GM12878 (cell line): ENCODE measurements around the gene SHISA6. TPM values are rescaled to one million over a fixed set of nuclear protein-coding genes. Genes with fewer than 3 reads are reported as not detected.

ENCODE experiments used
- ATAC-seq: fragments of 200-7000 bp; cut with Tn5 transposase; 3 replicates; pipeline ENCODE4 v1.9.1; 2020; ENCODE audit warnings: mild to moderate bottlenecking, moderate library complexity
- BruUV-seq: library from RNA; stranded (reverse); fragments of 400-500 nt; replicated peaks from 2 replicates; lab custom pipeline; 2021; lab: Mats Ljungman, UMichigan
- CTCF ChIA-PET: fragments of 300-600 bp; sonication (Branson Sonifier 250); formaldehyde crosslinking; extraction: SDS; loops from one replicate; lab custom pipeline; 2021; ENCODE audit warnings: inconsistent platforms; lab: Yijun Ruan, JAX
- POLR2A ChIA-PET: fragments of 350-600 bp; formaldehyde crosslinking; extraction: SDS; loops from one replicate; lab custom pipeline; 2021; ENCODE audit warnings: inconsistent platforms; lab: Charles Lee
- RAD21 ChIA-PET: fragments of 300-600 bp; sonication (Branson Sonifier 250); formaldehyde crosslinking; loops from one replicate; lab custom pipeline; 2023; ENCODE audit warnings: antibody characterized with exemption; ENCODE audit not compliant: unreplicated experiment; lab: Charles Lee
- SMC1A ChIA-PET: fragments of 300-600 bp; sonication (Branson Sonifier 250); formaldehyde crosslinking; loops from one replicate; lab custom pipeline; 2023; ENCODE audit not compliant: unreplicated experiment, uncharacterized antibody; lab: Charles Lee
- DNase-seq: peaks from one replicate; pipeline ENCODE4 v3.0.0-alpha.2; 2011; ENCODE audit warnings: low read depth, low spot score
- FAIRE-seq: peaks from 3 replicates; lab custom pipeline; 2011; peaks lifted over from hg19 to GRCh38; lab: Jason Lieb, UNC
- H2AFZ ChIP-seq: 2 replicates; pipeline ENCODE4 v1.6.0; 2011; ENCODE audit warnings: low read depth, low read length, control low read depth; ENCODE audit not compliant: control insufficient read depth
- H3K27ac ChIP-seq: 2 replicates; pipeline ENCODE4 v1.5.1; 2011; ENCODE audit warnings: control low read depth; ENCODE audit not compliant: control insufficient read depth, insufficient read depth
- H3K27me3 ChIP-seq, 2 experiments: replicated peaks in 1 of 2; 2 replicates each; pipeline versions ENCODE4 v1.6.0 to v1.6.1; 2011; ENCODE audit warnings: low read length in 1 of 2; ENCODE audit not compliant: control insufficient read depth in 2 of 2, insufficient read depth in 2 of 2
- H3K36me3 ChIP-seq, 2 experiments: 2 replicates each; pipeline ENCODE4 v1.5.1; 2011; ENCODE audit warnings: low read length in 1 of 2; ENCODE audit not compliant: control insufficient read depth in 2 of 2, insufficient read depth in 2 of 2
- H3K4me1 ChIP-seq: 2 replicates; pipeline ENCODE4 v1.6.1; 2011; ENCODE audit warnings: mild to moderate bottlenecking, low read length, moderate library complexity, mixed read lengths; ENCODE audit not compliant: control insufficient read depth, insufficient read depth
- H3K4me2 ChIP-seq: 2 replicates; pipeline ENCODE4 v1.6.0; 2011; ENCODE audit warnings: control low read depth; ENCODE audit not compliant: control insufficient read depth, insufficient read depth
- H3K4me3 ChIP-seq: fragments of 200-600 bp; sonication (generic); 2 replicates; pipeline ENCODE4 v1.5.1; 2016
- H3K79me2 ChIP-seq: 2 replicates; pipeline ENCODE4 v1.6.0; 2011; ENCODE audit warnings: low read length; ENCODE audit not compliant: control insufficient read depth, insufficient read depth
- H3K9ac ChIP-seq: 2 replicates; pipeline ENCODE4 v1.8.0; 2011; ENCODE audit warnings: low read length, control low read depth, mixed read lengths; ENCODE audit not compliant: control insufficient read depth, insufficient read depth
- H3K9me3 ChIP-seq: replicated peaks from 3 replicates; pipeline ENCODE4 v1.5.1; 2011; ENCODE audit warnings: mild to moderate bottlenecking, low read length; ENCODE audit not compliant: control insufficient read depth, insufficient read depth
- H4K20me1 ChIP-seq: 2 replicates; pipeline ENCODE4 v1.6.0; 2011; ENCODE audit not compliant: control insufficient read depth, insufficient read depth
- CREM ChIP-seq: IDR thresholded peaks from 2 replicates; pipeline ENCODE4 v1.6.1; 2014; ENCODE audit warnings: antibody characterized with exemption, low read depth
- E2F4 ChIP-seq: IDR thresholded peaks from 2 replicates; pipeline ENCODE4 v1.6.1; 2012; ENCODE audit warnings: low read depth, low read length, improper control_type of control experiment
- HDGF ChIP-seq: fragments of 450-650 bp; IDR thresholded peaks from 2 replicates; pipeline ENCODE4 v1.6.1; 2016; ENCODE audit warnings: antibody characterized with exemption
- HSF1 ChIP-seq: fragments of 150-350 bp; IDR thresholded peaks from 2 replicates; pipeline ENCODE4 v1.6.1; 2014; ENCODE audit warnings: mild to moderate bottlenecking, low read depth, low read length
- KAT2A ChIP-seq: conservative IDR thresholded peaks from 2 replicates; pipeline ENCODE4 v1.6.1; 2011; ENCODE audit warnings: low read depth, low read length; ENCODE audit not compliant: control insufficient read depth
- KLF5 ChIP-seq: fragments of 450-650 bp; IDR thresholded peaks from 2 replicates; pipeline ENCODE4 v1.6.1; 2014; ENCODE audit warnings: mild to moderate bottlenecking; ENCODE audit not compliant: partially characterized antibody
- PAX8 ChIP-seq: fragments of 450-650 bp; IDR thresholded peaks from 2 replicates; pipeline ENCODE4 v1.6.1; 2017; ENCODE audit warnings: mild to moderate bottlenecking, moderate library complexity
- POU2F2 ChIP-seq: IDR thresholded peaks from 3 replicates; pipeline ENCODE4 v1.6.1; 2011; ENCODE audit warnings: low read depth, mild to moderate bottlenecking, low read length, borderline replicate concordance
- SMC3 ChIP-seq: IDR thresholded peaks from 2 replicates; pipeline ENCODE4 v1.6.1; 2011; ENCODE audit warnings: low read length, improper control_type of control experiment, borderline replicate concordance
- WGBS: methylation state at CpG from one replicate; pipeline ENCODE4 v1.1.6; 2016; ENCODE audit warnings: low lambda C conversion rate; ENCODE audit not compliant: insufficient replicate concordance, insufficient coverage; ENCODE audit errors: missing lambda C conversion rate; 5-methylcytosine and 5-hydroxymethylcytosine counted together
- in situ Hi-C: fragments of 300-500 bp; cut with MboI; formaldehyde crosslinking; loops from 9 replicates; pipeline ENCODE4 v1.14.3; 2018; ENCODE audit warnings: mixed read lengths
- intact Hi-C: fragments of 100-400 bp; cut with micrococcal nuclease; formaldehyde crosslinking; loops from one replicate; pipeline ENCODE4 v1.14.2; 2022; ENCODE audit not compliant: unreplicated experiment
- polyA plus RNA-seq, 11 experiments: library from polyadenylated mRNA; depleted of rRNA in 4 of 11; unstranded in 6 of 11; stranded (reverse) in 5 of 11; fragments of >200 nt; fragmentation: Nextera tagmentation in 4 of 11; fragmentation: Illumina TruSeq in 1 of 11; extraction: Ambion mirVana in 4 of 11; extraction: Trizol in 1 of 11; gene quantifications; 1 replicate in 1 of 11; 2 replicates in 10 of 11; pipeline versions ENCODE4 v1.2.1 to v1.2.3, GENCODE V29; 2011 to 2016; ENCODE audit warnings: inconsistent platforms in 2 of 11, missing spikeins in 2 of 11, low read depth in 1 of 11
- total RNA-seq, 4 experiments: library from RNA; depleted of rRNA in 3 of 4; stranded (reverse); fragments of >200 nt in 3 of 4; fragmentation: Illumina TruSeq in 1 of 4; extraction: Trizol in 1 of 4; gene quantifications; 2 replicates each; pipeline versions ENCODE4 v1.2.1 to v1.2.3, GENCODE V29; 2013 to 2021

Gene SHISA6
- total and polyA plus RNA-seq, 10 of the 15 experiments (the other 5 are each of a cell fraction or from before 2014, with no cell fraction given) = not detected

- in situ Hi-C loops = loop anchor here (10.0 to 25.0 kb wide), 7 partner anchors 100 to 1477 kb away; no protein-coding TSS in a partner anchor
- Histone ChIP-seq H3K4me2 (no peak overlapping the region), H3K36me3 (no peaks in the 10 kb centered on the region), H3K9ac (no peak overlapping the region), H3K4me1 (no peaks in the 10 kb centered on the region), H2AFZ (no peak overlapping the region), H3K4me3 (no peak overlapping the region), H3K79me2 (no peaks in the 10 kb centered on the region), H3K9me3 (no peaks in the 10 kb centered on the region), H4K20me1 (no peaks in the 10 kb centered on the region), H3K27me3 (no peaks in the 10 kb centered on the region), H3K27ac (no peak overlapping the region)
- WGBS = 0% methylated on average over 1 of the region's 1 CpG
- ATAC-seq (no peak), FAIRE-seq (no peak), DNase-seq (no peak)
- ChIA-PET POLR2A (no interaction called here), CTCF (no interaction called here), RAD21 (no interaction called here), SMC1A (no interaction called here)
- intact Hi-C loops = no loop called here
- TF ChIP-seq KLF5 = no peak
- TF ChIP-seq HSF1 = no peak
- TF ChIP-seq E2F4 = no peak
- TF ChIP-seq KAT2A = no peak
- no peak for TF ChIP-seq CREM
- TF ChIP-seq PAX8 = no peak
- no peak for TF ChIP-seq SMC3
- TF ChIP-seq POU2F2 = no peak
- no peak for TF ChIP-seq HDGF
- BruUV-seq = no TSS peak
Observed at GRCh38 chr17:11284811-11285210, 43.8 kb downstream of the SHISA6 start.
